Breast epithelium (tissue), 3 donors: ENCODE results near the gene SIRPA.

Source experiments
- POLR2A ChIP-seq: fragments of 450-650 bp; IDR thresholded peaks from one replicate; pipeline ENCODE4 v1.6.1; 2016; ENCODE audit warnings: antibody characterized with exemption, mild to moderate bottlenecking, moderate library complexity
- POLR2AphosphoS5 ChIP-seq, 3 donors: sonication (generic); formaldehyde crosslinking; IDR thresholded peaks; one replicate each; pipeline ENCODE4 v1.6.1; 2017; ENCODE audit warnings: antibody characterized with exemption in 3 of 3
- TF ChIP-seq, protein P1 (sequence below), 3 donors: fragments of 450-650 bp; IDR thresholded peaks; one replicate each; pipeline ENCODE4 v1.5.1; 2016 to 2017; ENCODE audit warnings: antibody characterized with exemption in 3 of 3, mild to moderate bottlenecking in 3 of 3, moderate library complexity in 3 of 3

DNA sequence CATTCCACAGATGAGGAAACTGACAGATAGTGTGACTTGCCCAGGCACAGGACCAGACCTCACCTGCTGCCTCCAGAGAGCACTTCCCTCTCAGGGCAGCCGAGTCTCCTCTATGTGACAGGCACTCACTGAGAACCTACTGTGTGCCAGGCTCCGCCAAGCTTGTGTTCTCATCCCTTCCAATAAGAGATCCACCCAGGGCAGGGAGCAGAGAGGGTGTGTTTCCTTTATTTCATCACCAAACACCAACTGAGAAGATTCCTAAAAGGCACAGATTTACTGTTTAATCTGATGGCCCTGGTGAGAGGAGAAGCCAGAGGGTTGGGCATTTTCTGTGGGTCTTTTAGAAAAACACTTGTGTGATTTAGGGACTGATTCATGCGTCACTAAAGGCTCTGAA, 20.5 kb downstream of the SIRPA start:
- TF ChIP-seq, protein P1, sequence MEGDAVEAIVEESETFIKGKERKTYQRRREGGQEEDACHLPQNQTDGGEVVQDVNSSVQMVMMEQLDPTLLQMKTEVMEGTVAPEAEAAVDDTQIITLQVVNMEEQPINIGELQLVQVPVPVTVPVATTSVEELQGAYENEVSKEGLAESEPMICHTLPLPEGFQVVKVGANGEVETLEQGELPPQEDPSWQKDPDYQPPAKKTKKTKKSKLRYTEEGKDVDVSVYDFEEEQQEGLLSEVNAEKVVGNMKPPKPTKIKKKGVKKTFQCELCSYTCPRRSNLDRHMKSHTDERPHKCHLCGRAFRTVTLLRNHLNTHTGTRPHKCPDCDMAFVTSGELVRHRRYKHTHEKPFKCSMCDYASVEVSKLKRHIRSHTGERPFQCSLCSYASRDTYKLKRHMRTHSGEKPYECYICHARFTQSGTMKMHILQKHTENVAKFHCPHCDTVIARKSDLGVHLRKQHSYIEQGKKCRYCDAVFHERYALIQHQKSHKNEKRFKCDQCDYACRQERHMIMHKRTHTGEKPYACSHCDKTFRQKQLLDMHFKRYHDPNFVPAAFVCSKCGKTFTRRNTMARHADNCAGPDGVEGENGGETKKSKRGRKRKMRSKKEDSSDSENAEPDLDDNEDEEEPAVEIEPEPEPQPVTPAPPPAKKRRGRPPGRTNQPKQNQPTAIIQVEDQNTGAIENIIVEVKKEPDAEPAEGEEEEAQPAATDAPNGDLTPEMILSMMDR (IDR thresholded peaks at IDR 0.05), result no peak
- TF ChIP-seq POLR2AphosphoS5 (IDR thresholded peaks at IDR 0.05) (no peak), POLR2A (no peak)
